ENCODE measurements around the gene BRSK2.

The BRSK2 gene

GRCh38 chr11:1493650-1494244, 104.0 kb downstream of the BRSK2 start:
- DNase-seq (ENCODE audit: extremely low read depth in 1 of 2, low read depth in 1 of 2), result no peak

DNA sequence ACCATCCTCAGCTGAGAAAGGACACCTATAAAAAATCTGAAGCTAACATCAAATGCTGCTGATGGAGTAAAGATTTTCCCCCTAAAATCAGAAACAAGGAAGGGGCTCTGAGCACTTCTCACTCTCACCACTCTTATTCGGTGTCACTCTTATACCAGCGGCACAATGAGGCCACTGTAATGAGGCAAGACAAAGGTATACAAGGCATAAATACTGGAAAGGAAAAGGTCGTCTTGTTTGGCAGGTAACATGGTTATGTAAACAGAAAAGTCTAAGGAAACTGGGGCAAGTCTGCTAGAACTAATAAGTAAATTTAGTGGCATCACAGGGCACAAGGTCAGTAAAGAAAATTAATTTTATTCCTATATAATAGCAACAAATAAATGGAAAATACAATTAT, 104.9 kb downstream of the BRSK2 start:
- DNase-seq (ENCODE audit: extremely low read depth in 1 of 2, low read depth in 1 of 2), result no peak

DNA sequence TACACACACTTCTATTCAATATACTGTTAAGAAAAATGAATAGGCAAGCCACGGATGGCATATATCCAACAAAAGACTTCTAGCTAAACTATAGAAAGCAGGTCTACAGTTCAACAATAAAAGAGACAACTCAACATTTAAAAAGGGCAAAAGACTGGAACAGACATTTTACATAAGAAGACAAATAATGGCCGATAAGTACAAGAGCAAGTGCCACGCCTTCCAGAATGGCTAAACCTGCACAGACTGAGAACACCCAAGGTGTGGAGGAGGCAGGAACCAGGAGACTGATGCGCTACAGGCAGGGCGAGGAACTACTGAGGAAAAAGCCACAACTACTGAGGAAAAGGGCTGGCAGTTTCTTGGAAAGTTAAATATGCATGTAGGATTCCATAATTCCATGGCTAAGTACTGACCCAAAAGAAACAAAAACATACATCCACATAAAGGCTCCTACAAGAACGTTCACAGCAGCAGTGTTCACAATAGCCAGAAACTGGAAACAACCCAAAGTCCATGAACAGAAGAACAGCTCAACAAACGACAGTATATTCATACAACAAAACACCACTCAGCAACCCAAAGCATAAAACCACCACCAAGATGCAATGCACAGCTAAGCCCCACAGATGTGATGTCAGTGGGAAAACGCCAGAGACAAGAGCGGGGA, 106.5 kb downstream of the BRSK2 start:
- DNase-seq (ENCODE audit: extremely low read depth in 1 of 2, low read depth in 1 of 2), result no peak

DNA sequence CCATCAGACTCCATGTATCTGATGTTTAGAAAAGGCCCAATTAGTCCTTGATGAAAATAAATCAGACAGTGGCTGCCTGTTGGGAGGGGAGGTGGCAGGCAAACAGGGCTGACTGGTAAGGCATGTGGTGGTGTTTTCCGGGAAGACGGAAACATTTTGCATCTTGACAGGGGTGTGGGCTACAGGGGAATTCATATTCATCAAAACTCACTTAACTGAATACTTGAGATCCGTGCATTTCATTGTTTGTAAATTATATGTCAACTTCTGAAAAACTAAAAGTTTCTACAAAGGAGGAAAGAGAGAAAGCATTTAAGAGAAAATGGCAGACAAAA, 107.0 kb downstream of the BRSK2 start:
- no peak for DNase-seq (ENCODE audit: extremely low read depth in 1 of 2, low read depth in 1 of 2)

GRCh38 chr11:1497600-1497999, 107.9 kb downstream of the BRSK2 start:
- no peak for DNase-seq (ENCODE audit: extremely low read depth in 1 of 2, low read depth in 1 of 2)

DNA sequence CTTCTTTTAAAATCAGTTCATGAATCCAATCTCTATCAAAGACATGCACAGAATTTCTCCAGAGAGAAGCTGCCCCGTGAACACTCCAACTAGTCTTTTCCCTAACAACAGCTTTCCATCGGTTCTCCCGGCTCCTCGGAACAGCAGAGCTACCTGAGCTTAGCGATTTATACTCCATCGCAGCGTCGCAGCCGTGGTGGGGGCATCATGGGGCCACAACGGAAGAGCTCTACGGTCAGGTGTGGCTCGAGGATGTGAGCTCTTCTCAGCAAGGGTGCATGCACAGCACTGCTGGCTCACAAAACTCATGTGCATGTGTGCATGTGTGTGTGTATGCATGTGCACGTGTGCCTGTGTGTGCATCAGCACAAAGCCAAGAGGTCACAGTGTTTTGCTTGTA, 108.5 kb downstream of the BRSK2 start:
- no peak for DNase-seq (ENCODE audit: extremely low read depth in 1 of 2, low read depth in 1 of 2)

DNA sequence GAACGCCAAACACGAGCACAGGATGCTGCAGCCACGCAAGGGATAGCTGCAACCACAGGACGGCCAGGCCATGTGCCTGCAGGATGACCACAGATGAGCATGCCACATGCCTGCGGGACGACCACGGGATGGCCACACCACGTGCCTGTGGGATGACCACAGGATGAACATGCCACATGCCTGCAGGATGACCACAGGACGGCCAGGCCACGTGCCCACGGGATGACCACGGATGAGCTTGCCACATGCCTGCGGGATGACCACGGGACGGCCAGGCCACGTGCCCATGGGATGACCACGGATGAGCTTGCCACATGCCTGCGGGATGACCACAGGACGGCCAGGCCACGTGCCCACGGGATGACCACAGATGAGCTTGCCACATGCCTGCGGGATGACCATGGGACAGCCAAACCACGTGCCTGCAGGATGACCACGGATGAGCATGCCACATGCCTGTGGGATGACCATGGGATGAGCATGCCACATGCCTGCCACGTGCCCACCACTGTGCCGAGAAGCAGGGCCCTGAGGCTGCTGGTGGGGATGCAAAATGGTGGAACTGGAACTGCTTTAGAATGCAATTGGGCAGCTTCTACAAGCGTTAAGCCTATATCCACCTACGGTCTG, 109.6 kb downstream of the BRSK2 start:
- DNase-seq (ENCODE audit: extremely low read depth in 1 of 2, low read depth in 1 of 2), result no peak

- no peak for DNase-seq (ENCODE audit: extremely low read depth in 1 of 2, low read depth in 1 of 2)
Measured at GRCh38 chr11:1499899-1500298, 110.2 kb downstream of the BRSK2 start.

- DNase-seq (ENCODE audit: extremely low read depth in 1 of 2, low read depth in 1 of 2), result no peak
Measured at GRCh38 chr11:1500466-1501420, 111.0 kb downstream of the BRSK2 start.

DNA sequence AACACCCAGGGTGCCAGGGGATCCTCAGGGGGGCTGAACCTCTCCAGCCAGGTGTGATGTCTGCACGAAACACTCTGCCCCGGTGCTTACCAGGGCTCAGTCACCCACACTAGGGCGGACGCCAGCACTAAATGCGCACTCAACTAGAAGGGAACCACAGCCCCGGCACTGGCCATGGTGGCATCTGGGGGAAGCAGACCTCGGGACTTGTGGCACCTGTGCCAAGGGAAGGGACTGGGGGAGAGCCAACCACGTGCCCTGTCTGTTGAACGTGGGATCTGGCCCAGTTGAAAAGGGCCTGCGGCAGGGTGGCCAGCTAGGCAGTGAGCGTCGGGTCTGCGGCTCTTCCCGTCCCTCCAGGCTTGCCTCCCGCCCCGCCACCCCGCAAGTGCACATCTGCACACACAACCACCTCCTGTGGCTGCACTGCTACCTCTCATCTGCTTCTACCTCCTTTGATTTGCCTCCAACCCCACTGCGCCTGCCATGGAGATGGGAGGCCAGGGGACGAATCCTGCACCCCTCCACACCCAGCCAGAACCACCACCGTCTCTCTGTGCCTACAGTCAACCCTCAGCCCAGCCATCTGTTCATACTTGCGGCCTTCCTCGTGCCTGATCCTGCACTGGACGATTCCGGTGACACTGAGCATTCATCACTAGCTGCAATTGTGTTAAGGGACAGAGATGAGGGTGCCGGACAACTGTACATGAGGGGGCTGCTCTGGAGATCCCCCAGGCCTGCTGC, 111.9 kb downstream of the BRSK2 start:
- DNase-seq (ENCODE audit: extremely low read depth in 1 of 2, low read depth in 1 of 2), result no peak

- DNase-seq (ENCODE audit: extremely low read depth in 1 of 2, low read depth in 1 of 2), result no peak
Measured at GRCh38 chr11:1502168-1502953, 112.6 kb downstream of the BRSK2 start.

- DNase-seq (ENCODE audit: extremely low read depth in 1 of 2, low read depth in 1 of 2), result no peak
Measured at GRCh38 chr11:1502954-1503707, 113.4 kb downstream of the BRSK2 start.

DNA sequence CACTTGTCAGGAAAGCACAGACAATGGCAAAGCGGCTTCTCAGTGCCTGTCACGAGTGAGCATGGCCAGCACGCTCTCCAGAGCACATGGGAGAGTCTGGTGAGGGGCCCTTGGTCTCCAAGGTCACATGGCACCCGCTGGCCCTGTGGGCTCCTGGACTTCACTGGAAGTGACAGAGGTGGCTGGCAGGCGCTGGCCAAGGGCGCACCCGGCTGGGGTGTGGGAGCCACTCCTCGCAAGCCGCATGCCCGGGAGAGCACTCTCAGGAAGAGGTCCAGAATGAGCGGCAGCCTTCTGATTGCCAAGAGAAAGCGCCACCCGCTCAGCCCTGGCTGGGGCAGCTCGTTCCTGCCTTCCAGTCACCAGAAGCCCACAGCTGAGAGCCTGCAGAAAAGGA, 114.0 kb downstream of the BRSK2 start:
- no peak for DNase-seq (ENCODE audit: extremely low read depth in 1 of 2, low read depth in 1 of 2)

GRCh38 chr11:1504138-1504537, 114.4 kb downstream of the BRSK2 start:
- DNase-seq (ENCODE audit: extremely low read depth in 1 of 2, low read depth in 1 of 2), result no peak

GRCh38 chr11:1504581-1505290, 115.0 kb downstream of the BRSK2 start:
- DNase-seq (ENCODE audit: extremely low read depth in 1 of 2, low read depth in 1 of 2), result no peak

DNA sequence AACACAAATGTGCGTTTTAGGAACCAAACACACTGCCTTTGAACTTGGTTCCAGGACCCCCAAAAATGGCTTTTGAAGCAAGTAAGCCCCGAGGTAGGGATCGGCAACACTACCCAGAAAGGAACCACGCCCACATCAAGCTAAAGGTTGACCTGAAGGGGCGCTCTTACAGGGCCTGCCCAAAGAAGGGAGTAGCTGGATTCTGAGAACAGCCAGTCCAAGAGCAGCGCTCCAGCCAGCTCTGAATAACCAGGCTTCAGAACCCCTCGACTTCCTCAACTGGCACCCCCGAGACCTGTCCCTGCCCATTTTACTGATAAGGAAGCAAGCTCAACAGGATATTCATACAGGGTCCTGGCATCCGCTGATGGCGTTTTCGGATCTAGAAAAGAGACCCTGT, 115.7 kb downstream of the BRSK2 start:
- no peak for DNase-seq (ENCODE audit: extremely low read depth in 1 of 2, low read depth in 1 of 2)

- DNase-seq (ENCODE audit: extremely low read depth in 1 of 2, low read depth in 1 of 2), result no peak
Measured at GRCh38 chr11:1506981-1507380, 117.2 kb downstream of the BRSK2 start.

- no peak for DNase-seq (ENCODE audit: extremely low read depth in 1 of 2, low read depth in 1 of 2)
Measured at GRCh38 chr11:1507381-1508140, 117.8 kb downstream of the BRSK2 start.
